MCF 10A (cell line): Measurements from ENCODE around the gene ABRACL. TPM values are rescaled to one million over a fixed set of nuclear protein-coding genes. Genes with fewer than 3 reads are reported as not detected.

Experiments used
- BruUV-seq: library from RNA; stranded (reverse); fragments of 400-500 nt; replicated peaks from 2 replicates; lab custom pipeline; 2021; lab: Mats Ljungman, UMichigan
- CTCF ChIA-PET: fragments of 300-600 bp; sonication (Branson Sonifier 250); formaldehyde crosslinking; extraction: SDS; loops from one replicate; lab custom pipeline; 2021; ENCODE audit warnings: antibody characterized with exemption, inconsistent platforms; lab: Yijun Ruan, JAX
- POLR2A ChIA-PET: fragments of 300-600, 350-650 bp; sonication (Branson Sonifier 250); formaldehyde crosslinking; extraction: SDS; loops from one replicate; lab custom pipeline; 2020; ENCODE audit warnings: antibody characterized with exemption, inconsistent platforms; lab: Yijun Ruan, JAX
- DNase-seq: peaks from one replicate; pipeline ENCODE4 v3.0.0-alpha.2; 2018; ENCODE audit not compliant: unreplicated experiment
- H3K27ac Mint-ChIP-seq: one replicate; pipeline ENCODE4 v1.8.0; 2022; ENCODE audit warnings: mild to moderate bottlenecking, low read depth, mixed read lengths; ENCODE audit not compliant: unreplicated experiment
- H3K27me3 Mint-ChIP-seq: one replicate; pipeline ENCODE4 v1.8.0; 2022; ENCODE audit warnings: mixed read lengths; ENCODE audit not compliant: insufficient read depth, unreplicated experiment
- H3K36me3 Mint-ChIP-seq: one replicate; pipeline ENCODE4 v1.8.0; 2022; ENCODE audit warnings: mild to moderate bottlenecking, moderate library complexity, mixed read lengths; ENCODE audit not compliant: insufficient read depth, unreplicated experiment
- H3K4me1 Mint-ChIP-seq: one replicate; pipeline ENCODE4 v1.8.0; 2022; ENCODE audit warnings: mixed read lengths; ENCODE audit not compliant: insufficient read depth, unreplicated experiment
- H3K4me3 Mint-ChIP-seq: one replicate; pipeline ENCODE4 v1.8.0; 2022; ENCODE audit warnings: mild to moderate bottlenecking, moderate library complexity, mixed read lengths; ENCODE audit not compliant: unreplicated experiment
- H3K9me3 Mint-ChIP-seq: one replicate; pipeline ENCODE4 v1.8.0; 2022; ENCODE audit warnings: mixed read lengths; ENCODE audit not compliant: unreplicated experiment
- CTCF ChIP-seq: fragments of 200-600 bp; IDR thresholded peaks from one replicate; pipeline ENCODE4 v1.8.0; 2022; ENCODE audit warnings: antibody characterized with exemption, mild to moderate bottlenecking; ENCODE audit not compliant: unreplicated experiment
- intact Hi-C: fragments of 100-400 bp; cut with micrococcal nuclease; formaldehyde crosslinking; loops from 2 replicates; pipeline ENCODE4 v1.14.1; 2022
- total RNA-seq: library from RNA; stranded (reverse); gene quantifications from 2 replicates; pipeline ENCODE4 v1.2.3, GENCODE V29; 2022

The ABRACL gene
- total RNA-seq, 1 experiment from 2014 or later: 24.0 TPM

- BruUV-seq: no TSS peak
- H3K4me3 Mint-ChIP-seq: no peak overlapping the region
- CTCF ChIA-PET: no interaction called here
- intact Hi-C loops: no loop called here
- POLR2A ChIA-PET: no interaction called here
- H3K4me1 Mint-ChIP-seq: no peaks in the 10 kb centered on the region
- TF ChIP-seq CTCF: no peak
- no peaks in the 10 kb centered on the region for H3K9me3 Mint-ChIP-seq
- H3K27me3 Mint-ChIP-seq: no peaks in the 10 kb centered on the region
- H3K27ac Mint-ChIP-seq: no peak overlapping the region
- no peaks in the 10 kb centered on the region for H3K36me3 Mint-ChIP-seq
- DNase-seq: no peak
Observed at GRCh38 chr6:139053382-139053781, 24.8 kb downstream of the ABRACL start.

GRCh38 chr6:139054001-139054400 lies 25.5 kb downstream of the ABRACL start:
- no peak for TF ChIP-seq CTCF
- BruUV-seq: no TSS peak
- Mint-ChIP-seq H3K27ac (no peak overlapping the region), H3K27me3 (no peaks in the 10 kb centered on the region), H3K9me3 (no peaks in the 10 kb centered on the region), H3K4me1 (no peaks in the 10 kb centered on the region), H3K4me3 (no peak overlapping the region), H3K36me3 (no peaks in the 10 kb centered on the region)
- POLR2A ChIA-PET: no interaction called here
- CTCF ChIA-PET: interaction anchor here (0.6 to 0.7 kb wide), 2 partner anchors 9 to 26 kb away, joined by 3 to 4 read pairs; no protein-coding TSS in a partner anchor
- no peak for DNase-seq
- intact Hi-C loops: no loop called here

GRCh38 chr6:139055709-139056108 lies 27.2 kb downstream of the ABRACL start:
- Mint-ChIP-seq H3K4me3 (no peak overlapping the region), H3K9me3 (no peaks in the 10 kb centered on the region), H3K27me3 (no peaks in the 10 kb centered on the region), H3K36me3 (no peaks in the 10 kb centered on the region), H3K4me1 (no peaks in the 10 kb centered on the region), H3K27ac (no peak overlapping the region)
- no TSS peak for BruUV-seq
- POLR2A ChIA-PET: no interaction called here
- intact Hi-C loops: no loop called here
- TF ChIP-seq CTCF: no peak
- DNase-seq: no peak
- CTCF ChIA-PET: interaction anchor here (0.6 kb wide), 1 partner anchor 70 kb away, joined by 3 read pairs; no protein-coding TSS in a partner anchor

- H3K4me3 Mint-ChIP-seq: no peak overlapping the region
- no peak overlapping the region for H3K27ac Mint-ChIP-seq
- ChIA-PET CTCF (no interaction called here), POLR2A (no interaction called here)
- intact Hi-C loops: no loop called here
- no peaks in the 10 kb centered on the region for H3K9me3 Mint-ChIP-seq
- no peaks in the 10 kb centered on the region for H3K36me3 Mint-ChIP-seq
- BruUV-seq: no TSS peak
- no peaks in the 10 kb centered on the region for H3K4me1 Mint-ChIP-seq
- no peak for TF ChIP-seq CTCF
- no peaks in the 10 kb centered on the region for H3K27me3 Mint-ChIP-seq
- DNase-seq: no peak
Observed at GRCh38 chr6:139058029-139058428, 29.5 kb downstream of the ABRACL start.
